IPS-18a (cell line): ENCODE results near the gene UMOD.

Experiments used
- H3K27ac ChIP-seq: one replicate; pipeline ENCODE4 v1.5.1; 2013; ENCODE audit warnings: low read length
- H3K27me3 ChIP-seq: one replicate; pipeline ENCODE4 v1.6.1; 2013; ENCODE audit warnings: mild to moderate bottlenecking, low read length; ENCODE audit not compliant: control insufficient read depth, insufficient read depth
- H3K36me3 ChIP-seq: one replicate; pipeline ENCODE4 v1.6.1; 2013; ENCODE audit warnings: low read depth, low read length; ENCODE audit not compliant: control insufficient read depth
- H3K4me1 ChIP-seq: one replicate; pipeline ENCODE4 v1.6.1; 2013; ENCODE audit warnings: low read depth, low read length; ENCODE audit not compliant: control insufficient read depth
- H3K4me3 ChIP-seq: one replicate; pipeline ENCODE4 v1.5.1; 2013; ENCODE audit warnings: low read length
- H3K9ac ChIP-seq: one replicate; pipeline ENCODE4 v1.6.1; 2013; ENCODE audit warnings: mild to moderate bottlenecking, low read length, moderate library complexity
- H3K9me3 ChIP-seq: one replicate; pipeline ENCODE4 v1.6.1; 2013; ENCODE audit warnings: low read depth, low read length; ENCODE audit not compliant: control insufficient read depth

UMOD gene

DNA sequence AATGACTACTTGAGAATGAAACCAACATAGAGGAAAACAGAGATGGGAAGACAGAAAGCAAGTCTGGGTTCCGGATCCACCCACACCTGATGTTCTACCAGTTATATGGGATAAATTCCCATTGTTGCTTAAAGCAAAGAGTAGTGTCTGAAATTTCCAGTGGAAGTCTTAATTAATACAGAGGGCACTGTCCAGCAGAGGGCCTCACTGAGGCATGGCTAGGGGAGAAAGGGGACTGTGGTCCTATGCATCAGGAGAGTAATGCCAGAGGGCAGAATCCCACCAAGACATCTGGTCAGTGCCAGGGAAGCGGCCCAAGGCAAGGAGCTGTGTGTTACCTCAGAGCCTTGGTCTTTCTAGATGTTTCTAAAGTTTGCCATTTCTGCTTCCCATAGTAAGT, 7.5 kb upstream of the UMOD start:
- H3K4me1 ChIP-seq, result no peaks in the 10 kb centered on the region
- no peaks in the 10 kb centered on the region for H3K27me3 ChIP-seq
- no peaks in the 10 kb centered on the region for H3K36me3 ChIP-seq
- no peak overlapping the region for H3K27ac ChIP-seq
- no peak overlapping the region for H3K9ac ChIP-seq
- H3K4me3 ChIP-seq, result no peak overlapping the region
- H3K9me3 ChIP-seq, result no peaks in the 10 kb centered on the region

DNA sequence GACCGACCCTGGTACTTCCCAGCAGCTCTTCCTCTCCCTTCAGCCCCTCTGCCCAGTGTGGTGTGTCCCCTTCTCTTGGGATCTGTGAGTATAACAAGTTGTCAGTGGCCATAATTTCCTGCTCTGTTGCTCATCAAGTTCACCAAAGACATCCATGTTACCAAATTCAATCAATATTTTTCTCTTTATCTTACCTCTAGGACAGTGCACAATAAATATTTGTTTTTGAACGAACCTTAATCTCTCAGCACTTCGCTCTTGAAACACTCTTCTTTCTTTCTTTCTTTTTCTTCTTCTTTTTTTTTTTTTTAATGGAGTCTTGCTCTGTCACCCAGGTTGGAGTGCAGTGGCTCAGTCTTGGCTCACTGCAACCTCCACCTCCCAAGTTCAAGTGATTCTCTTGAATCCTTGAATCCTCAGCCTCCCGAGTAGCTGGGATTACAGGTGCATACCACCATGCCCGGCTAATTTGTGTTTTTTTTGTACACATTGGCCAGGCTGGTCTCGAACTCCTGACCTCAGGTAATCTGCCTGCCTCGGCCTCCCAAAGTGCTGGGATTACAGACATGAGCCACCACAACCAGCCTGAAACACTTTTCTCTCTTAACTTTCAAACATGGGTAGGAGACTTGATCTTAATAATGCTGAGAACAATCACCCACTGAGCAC, 2.7 kb upstream of the UMOD start:
- Histone ChIP-seq H3K9me3 (no peaks in the 10 kb centered on the region), H3K4me3 (no peak overlapping the region), H3K36me3 (no peaks in the 10 kb centered on the region), H3K4me1 (no peaks in the 10 kb centered on the region), H3K9ac (no peak overlapping the region), H3K27me3 (no peaks in the 10 kb centered on the region), H3K27ac (no peak overlapping the region)

DNA sequence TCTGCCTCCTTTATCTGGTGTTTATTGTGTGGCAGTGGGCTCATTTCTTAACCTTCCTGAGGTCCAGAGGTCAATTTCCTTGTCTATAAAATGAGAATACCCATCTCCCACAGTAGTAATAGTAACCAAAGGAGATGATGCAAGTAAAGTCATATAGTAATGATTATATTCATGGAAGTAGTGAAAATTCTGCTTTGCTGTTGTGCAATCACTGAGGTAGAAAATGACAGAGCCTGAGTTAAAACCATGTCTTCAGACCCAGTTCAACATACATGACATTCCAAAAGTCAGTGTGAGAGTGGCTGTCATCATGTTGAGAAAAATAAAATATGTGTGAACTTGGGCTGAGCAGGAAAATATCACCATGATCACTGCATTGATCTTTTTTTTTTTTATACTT, 864 bp upstream of the UMOD start:
- H3K9ac ChIP-seq, result no peak overlapping the region
- no peaks in the 10 kb centered on the region for H3K27me3 ChIP-seq
- no peaks in the 10 kb centered on the region for H3K9me3 ChIP-seq
- H3K27ac ChIP-seq, result no peak overlapping the region
- H3K36me3 ChIP-seq, result no peaks in the 10 kb centered on the region
- no peak overlapping the region for H3K4me3 ChIP-seq
- H3K4me1 ChIP-seq, result no peaks in the 10 kb centered on the region

DNA sequence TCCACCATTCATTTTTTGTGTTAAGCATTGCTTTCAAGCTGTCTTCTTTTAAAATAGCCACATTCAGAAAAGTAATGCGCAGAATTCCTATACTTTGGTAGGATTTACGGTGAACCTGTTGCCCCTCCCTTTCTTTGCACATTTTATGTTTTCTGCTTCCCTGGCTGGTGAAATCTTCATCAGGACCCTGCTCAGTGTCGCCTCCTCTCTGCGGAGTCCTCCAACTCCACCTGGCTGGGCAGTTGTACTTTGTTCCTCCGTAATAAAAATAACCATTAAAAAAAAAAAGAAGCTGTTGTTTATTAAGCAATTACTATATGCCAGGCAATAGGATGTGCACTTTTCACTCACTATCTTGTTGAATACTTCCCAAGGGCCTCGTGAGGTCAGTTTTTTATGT, 2.9 kb downstream of the UMOD start:
- Histone ChIP-seq H3K9ac (no peak overlapping the region), H3K27me3 (no peaks in the 10 kb centered on the region), H3K9me3 (no peaks in the 10 kb centered on the region), H3K4me1 (no peaks in the 10 kb centered on the region), H3K4me3 (no peak overlapping the region), H3K27ac (no peak overlapping the region), H3K36me3 (no peaks in the 10 kb centered on the region)

DNA sequence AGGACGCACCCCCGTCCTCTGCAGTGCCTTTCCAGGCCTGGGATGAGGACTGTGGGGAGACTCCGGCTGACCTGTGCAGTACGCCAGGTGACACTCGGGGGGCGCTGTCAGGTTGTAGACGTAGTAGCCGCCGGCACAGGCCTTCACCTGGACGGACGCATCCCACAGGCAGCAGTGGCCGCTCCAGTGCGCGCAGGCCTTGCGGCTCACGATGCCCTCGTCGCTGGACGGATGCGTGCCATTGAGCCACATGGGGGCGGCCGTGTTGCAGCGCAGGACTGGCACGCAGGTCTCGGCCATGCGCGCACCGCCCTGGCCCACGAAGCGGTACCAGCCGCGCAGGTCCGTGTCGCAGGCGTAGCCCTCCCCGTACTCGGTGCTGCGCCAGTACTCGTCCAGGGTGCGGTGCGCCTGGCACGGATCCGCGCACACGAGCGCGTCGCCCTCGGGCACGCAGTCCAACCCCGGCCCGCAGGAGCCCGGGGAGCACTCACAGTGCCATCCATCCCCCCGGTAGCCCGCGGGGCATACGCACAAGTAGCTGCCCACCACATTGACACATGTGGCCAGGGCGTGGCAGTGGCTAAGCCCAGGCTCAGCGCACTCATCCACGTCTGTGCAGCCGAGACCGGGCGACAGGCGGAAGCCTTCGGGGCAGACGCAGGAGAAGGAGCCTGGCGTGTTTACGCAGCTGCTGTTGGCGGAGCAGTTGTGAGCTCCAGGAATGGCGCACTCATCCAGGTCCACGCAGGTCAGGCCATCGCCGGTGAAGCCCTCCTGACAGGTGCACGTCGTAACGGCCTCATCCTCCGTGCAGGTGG, 3.9 kb downstream of the UMOD start:
- no peak overlapping the region for H3K9ac ChIP-seq
- no peak overlapping the region for H3K4me3 ChIP-seq
- no peaks in the 10 kb centered on the region for H3K27me3 ChIP-seq
- no peaks in the 10 kb centered on the region for H3K4me1 ChIP-seq
- H3K27ac ChIP-seq, result no peak overlapping the region
- no peaks in the 10 kb centered on the region for H3K9me3 ChIP-seq
- no peaks in the 10 kb centered on the region for H3K36me3 ChIP-seq

DNA sequence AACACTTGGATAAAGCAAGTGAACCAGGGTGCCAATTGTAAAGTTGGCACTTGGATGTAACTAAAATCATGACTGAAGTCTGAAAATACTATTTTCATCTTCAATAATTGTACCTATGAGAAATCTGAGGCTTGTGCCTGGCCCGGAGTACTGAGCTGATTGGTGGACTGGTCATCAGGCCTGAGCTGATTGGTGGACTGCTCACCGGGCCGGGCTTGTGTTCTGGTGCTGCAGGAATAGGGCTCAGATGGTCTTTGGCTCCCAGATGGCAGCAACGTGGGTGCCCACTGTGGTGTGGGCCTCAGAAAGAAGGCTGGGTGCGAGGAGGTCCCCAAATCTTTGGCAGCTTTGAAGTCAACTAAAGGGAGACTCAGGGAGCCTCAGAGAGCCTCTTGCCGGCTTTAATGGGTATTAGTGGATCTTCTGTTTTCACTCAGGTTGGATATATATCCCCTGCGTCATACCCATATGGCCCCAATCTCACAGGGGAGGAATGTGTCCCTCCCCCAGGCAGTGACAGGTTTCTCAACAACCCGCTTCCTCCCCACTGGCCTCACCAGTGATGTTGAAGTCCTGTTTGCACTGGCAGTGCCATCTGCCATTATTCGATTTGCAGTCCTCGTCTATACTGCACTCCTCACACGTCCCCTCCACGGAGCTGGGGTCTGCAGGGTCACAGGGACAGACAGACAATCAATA, 4.7 kb downstream of the UMOD start:
- H3K4me3 ChIP-seq, result no peak overlapping the region
- H3K9ac ChIP-seq, result no peak overlapping the region
- no peaks in the 10 kb centered on the region for H3K4me1 ChIP-seq
- H3K9me3 ChIP-seq, result no peaks in the 10 kb centered on the region
- no peaks in the 10 kb centered on the region for H3K27me3 ChIP-seq
- no peak overlapping the region for H3K27ac ChIP-seq
- H3K36me3 ChIP-seq, result no peaks in the 10 kb centered on the region

DNA sequence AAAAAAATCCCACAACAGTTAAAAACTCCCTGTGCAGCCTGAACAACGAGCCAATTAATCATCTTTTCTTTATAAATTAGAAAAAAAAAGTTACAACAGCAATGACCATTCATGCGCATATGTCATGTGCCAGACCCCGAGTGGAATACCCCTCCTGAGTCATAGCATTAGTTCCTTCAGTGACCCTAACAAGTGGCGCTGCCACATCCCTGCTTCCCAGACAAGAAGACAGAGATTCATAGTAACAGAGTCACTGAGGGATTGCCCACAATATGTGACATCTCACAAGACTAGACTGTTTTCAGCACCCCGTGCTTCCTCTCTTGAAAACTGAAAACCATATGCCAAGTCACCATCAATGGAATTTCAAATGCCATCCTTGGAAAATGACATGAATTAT, 7.9 kb downstream of the UMOD start:
- Histone ChIP-seq H3K36me3 (no peaks in the 10 kb centered on the region), H3K27me3 (no peaks in the 10 kb centered on the region), H3K27ac (no peak overlapping the region), H3K9me3 (no peaks in the 10 kb centered on the region), H3K4me1 (peaks cover under 1% of the 10 kb centered on the region), H3K4me3 (no peak overlapping the region), H3K9ac (no peak overlapping the region)

DNA sequence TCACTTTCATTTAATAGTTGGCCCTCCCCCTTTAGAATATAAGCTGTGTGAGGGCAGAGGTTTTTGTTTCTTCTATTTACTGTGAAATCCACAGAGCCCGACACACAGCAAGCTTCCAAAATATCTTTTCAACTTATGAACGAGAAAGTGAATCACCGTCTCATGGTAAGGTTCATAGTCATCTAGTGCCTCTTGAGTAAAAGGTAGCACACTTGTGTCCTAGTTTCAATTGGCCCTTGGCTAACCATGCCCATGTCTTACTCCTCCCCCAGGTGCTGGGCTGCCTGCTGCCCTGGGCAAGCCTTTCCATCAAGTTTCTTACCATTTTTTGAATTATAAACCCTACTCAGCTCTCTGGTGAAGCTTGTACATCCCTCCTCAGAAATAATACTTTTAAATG, 12.8 kb downstream of the UMOD start:
- Histone ChIP-seq H3K27ac (no peak overlapping the region), H3K36me3 (no peaks in the 10 kb centered on the region), H3K27me3 (no peaks in the 10 kb centered on the region), H3K9me3 (no peaks in the 10 kb centered on the region), H3K9ac (no peak overlapping the region), H3K4me3 (no peak overlapping the region), H3K4me1 (peaks cover 5% of the 10 kb centered on the region)

DNA sequence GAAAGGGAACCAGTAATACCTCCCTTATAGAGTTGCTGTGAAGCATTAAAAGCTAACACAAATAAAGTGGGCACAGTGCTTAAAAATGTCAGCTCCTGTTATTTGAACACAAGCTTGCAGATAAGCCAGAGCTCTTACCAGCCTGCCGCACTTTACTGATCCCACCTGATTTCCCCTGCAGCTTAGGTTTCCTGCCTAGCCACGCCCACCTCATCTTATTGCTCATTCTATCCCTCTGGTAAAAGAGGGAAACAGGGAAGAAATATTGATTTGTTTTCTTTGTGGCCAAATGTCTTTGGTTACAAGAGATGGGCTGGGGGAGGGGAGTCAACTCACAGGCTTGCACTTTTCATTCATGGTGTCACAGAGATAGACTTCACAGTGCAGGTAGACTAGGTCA, 15.6 kb downstream of the UMOD start:
- no peak overlapping the region for H3K9ac ChIP-seq
- H3K36me3 ChIP-seq, result no peaks in the 10 kb centered on the region
- H3K27me3 ChIP-seq, result no peaks in the 10 kb centered on the region
- H3K4me1 ChIP-seq, result peaks cover 5% of the 10 kb centered on the region
- no peaks in the 10 kb centered on the region for H3K9me3 ChIP-seq
- no peak overlapping the region for H3K27ac ChIP-seq
- no peak overlapping the region for H3K4me3 ChIP-seq

DNA sequence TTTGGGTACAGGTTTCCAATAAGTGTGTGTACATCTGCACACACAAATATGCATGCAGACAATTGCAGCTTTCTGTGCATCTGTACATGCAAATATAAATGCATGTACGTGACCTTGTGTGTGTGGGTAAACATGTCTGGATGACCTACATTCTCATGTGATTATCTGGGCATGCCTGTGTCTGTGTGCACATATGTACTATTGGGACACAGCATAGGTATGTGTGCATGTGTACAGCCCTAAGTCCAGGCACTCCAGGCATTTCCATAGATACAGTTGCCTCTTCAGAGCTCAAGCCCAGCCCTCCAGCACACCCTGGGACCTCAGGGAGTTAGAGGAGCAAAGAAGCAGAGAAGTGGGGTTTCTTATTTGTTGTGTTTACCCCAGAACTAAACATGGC, 18.1 kb downstream of the UMOD start:
- no peak overlapping the region for H3K9ac ChIP-seq
- no peak overlapping the region for H3K4me3 ChIP-seq
- no peak overlapping the region for H3K27ac ChIP-seq
- peaks cover 2% of the 10 kb centered on the region for H3K4me1 ChIP-seq
- no peaks in the 10 kb centered on the region for H3K27me3 ChIP-seq
- H3K9me3 ChIP-seq, result no peaks in the 10 kb centered on the region
- H3K36me3 ChIP-seq, result no peaks in the 10 kb centered on the region

DNA sequence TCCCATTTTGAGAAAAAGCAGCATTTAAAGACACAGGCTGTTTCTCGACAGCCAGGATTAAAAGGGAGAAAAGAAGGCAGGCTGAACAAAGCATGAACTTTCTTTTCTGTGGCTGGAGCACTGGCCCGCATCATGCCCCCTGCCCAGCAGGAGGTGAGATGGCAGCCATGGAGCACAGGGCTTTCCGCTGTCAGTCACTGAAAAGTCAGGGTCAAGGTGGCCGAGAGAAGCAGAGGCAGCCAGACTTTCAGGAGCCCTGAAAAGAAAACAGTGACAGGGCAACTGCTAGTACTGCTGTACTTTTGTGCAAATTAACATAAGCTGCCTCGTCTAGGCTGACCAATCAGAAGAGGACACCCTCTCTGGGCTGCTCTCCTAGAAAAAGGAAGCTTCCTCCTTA, 19.4 kb downstream of the UMOD start:
- Histone ChIP-seq H3K27me3 (no peaks in the 10 kb centered on the region), H3K27ac (no peak overlapping the region), H3K9me3 (no peaks in the 10 kb centered on the region), H3K9ac (no peak overlapping the region), H3K4me3 (no peak overlapping the region), H3K36me3 (no peaks in the 10 kb centered on the region), H3K4me1 (no peaks in the 10 kb centered on the region)
